GM12891 (cell line): Measurements from ENCODE around the gene ANGPTL5.

Experiments
- PAX5 ChIP-seq: IDR thresholded peaks from 2 replicates; pipeline ENCODE4 v1.6.1; 2011; ENCODE audit warnings: low read length, moderate library complexity, mild to moderate bottlenecking; ENCODE audit not compliant: insufficient read depth, severe bottlenecking
- POLR2A ChIP-seq: IDR thresholded peaks from 2 replicates; pipeline ENCODE4 v1.6.1; 2011; ENCODE audit warnings: low read depth, low read length, control low read depth
- POLR2AphosphoS5 ChIP-seq: IDR thresholded peaks from 2 replicates; pipeline ENCODE4 v1.6.1; 2011; ENCODE audit warnings: low read depth, low read length, control low read depth
- POU2F2 ChIP-seq: IDR thresholded peaks from 2 replicates; pipeline ENCODE4 v1.6.1; 2011; ENCODE audit warnings: low read depth, mild to moderate bottlenecking, control low read depth, low read length, moderate library complexity
- SPI1 ChIP-seq: IDR thresholded peaks from 2 replicates; pipeline ENCODE4 v1.6.1; 2011; ENCODE audit warnings: low read depth, low read length, control low read depth
- TAF1 ChIP-seq: IDR thresholded peaks from 2 replicates; pipeline ENCODE4 v1.6.1; 2011; ENCODE audit warnings: low read depth, low read length, control low read depth

- no peak for TF ChIP-seq POLR2AphosphoS5
- no peak for TF ChIP-seq POLR2A
- TF ChIP-seq POU2F2: no peak
- no peak for TF ChIP-seq TAF1
- TF ChIP-seq PAX5: no peak
- no peak for TF ChIP-seq SPI1
Measured at GRCh38 chr11:101867951-101868350, 48.4 kb downstream of the ANGPTL5 start.
